Epithelial cell of esophagus (primary cell): ENCODE measurements around the gene ASB7.
A peak's percentile ranks its signal among the peaks of the same experiment; 100 is the strongest.

Experiments used
- DNase-seq: peaks from one replicate; pipeline ENCODE4 v3.0.0; 2010; ENCODE audit warnings: low read depth
- H3K4me3 ChIP-seq: 2 replicates; pipeline ENCODE4 v1.5.1; 2011; ENCODE audit warnings: mild to moderate bottlenecking, low read length, control low read depth
- TF ChIP-seq, protein P1 (sequence below): IDR thresholded peaks from 2 replicates; pipeline ENCODE4 v1.5.1; 2011; ENCODE audit warnings: low read depth, mild to moderate bottlenecking, low read length, control low read depth, inconsistent platforms; ENCODE audit not compliant: insufficient read depth; ENCODE audit errors: missing control alignments

Gene ASB7, protein sequence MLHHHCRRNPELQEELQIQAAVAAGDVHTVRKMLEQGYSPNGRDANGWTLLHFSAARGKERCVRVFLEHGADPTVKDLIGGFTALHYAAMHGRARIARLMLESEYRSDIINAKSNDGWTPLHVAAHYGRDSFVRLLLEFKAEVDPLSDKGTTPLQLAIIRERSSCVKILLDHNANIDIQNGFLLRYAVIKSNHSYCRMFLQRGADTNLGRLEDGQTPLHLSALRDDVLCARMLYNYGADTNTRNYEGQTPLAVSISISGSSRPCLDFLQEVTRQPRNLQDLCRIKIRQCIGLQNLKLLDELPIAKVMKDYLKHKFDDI

GRCh38 chr15:100602064-100602822 lies at the start of gene ASB7, which contains the start of gene LINS1:
Gene ASB7 (plus strand): TSS chr15:100602589. CDS start chr15:100612217, 9,628 bp downstream.
Gene LINS1 (minus strand): TSS chr15:100602184. CDS start chr15:100580842, 21,342 bp downstream.
- DNase-seq: peak; percentile 100
- TF ChIP-seq, protein P1, sequence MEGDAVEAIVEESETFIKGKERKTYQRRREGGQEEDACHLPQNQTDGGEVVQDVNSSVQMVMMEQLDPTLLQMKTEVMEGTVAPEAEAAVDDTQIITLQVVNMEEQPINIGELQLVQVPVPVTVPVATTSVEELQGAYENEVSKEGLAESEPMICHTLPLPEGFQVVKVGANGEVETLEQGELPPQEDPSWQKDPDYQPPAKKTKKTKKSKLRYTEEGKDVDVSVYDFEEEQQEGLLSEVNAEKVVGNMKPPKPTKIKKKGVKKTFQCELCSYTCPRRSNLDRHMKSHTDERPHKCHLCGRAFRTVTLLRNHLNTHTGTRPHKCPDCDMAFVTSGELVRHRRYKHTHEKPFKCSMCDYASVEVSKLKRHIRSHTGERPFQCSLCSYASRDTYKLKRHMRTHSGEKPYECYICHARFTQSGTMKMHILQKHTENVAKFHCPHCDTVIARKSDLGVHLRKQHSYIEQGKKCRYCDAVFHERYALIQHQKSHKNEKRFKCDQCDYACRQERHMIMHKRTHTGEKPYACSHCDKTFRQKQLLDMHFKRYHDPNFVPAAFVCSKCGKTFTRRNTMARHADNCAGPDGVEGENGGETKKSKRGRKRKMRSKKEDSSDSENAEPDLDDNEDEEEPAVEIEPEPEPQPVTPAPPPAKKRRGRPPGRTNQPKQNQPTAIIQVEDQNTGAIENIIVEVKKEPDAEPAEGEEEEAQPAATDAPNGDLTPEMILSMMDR: no peak
- peak within 1 kb of the TSS; percentile 99 for H3K4me3 ChIP-seq

GRCh38 chr15:100553468-100553867 lies 48.9 kb upstream of the ASB7 start:
- DNase-seq: no peak
- H3K4me3 ChIP-seq: no peak overlapping the region
- TF ChIP-seq, protein P1: no peak

DNA sequence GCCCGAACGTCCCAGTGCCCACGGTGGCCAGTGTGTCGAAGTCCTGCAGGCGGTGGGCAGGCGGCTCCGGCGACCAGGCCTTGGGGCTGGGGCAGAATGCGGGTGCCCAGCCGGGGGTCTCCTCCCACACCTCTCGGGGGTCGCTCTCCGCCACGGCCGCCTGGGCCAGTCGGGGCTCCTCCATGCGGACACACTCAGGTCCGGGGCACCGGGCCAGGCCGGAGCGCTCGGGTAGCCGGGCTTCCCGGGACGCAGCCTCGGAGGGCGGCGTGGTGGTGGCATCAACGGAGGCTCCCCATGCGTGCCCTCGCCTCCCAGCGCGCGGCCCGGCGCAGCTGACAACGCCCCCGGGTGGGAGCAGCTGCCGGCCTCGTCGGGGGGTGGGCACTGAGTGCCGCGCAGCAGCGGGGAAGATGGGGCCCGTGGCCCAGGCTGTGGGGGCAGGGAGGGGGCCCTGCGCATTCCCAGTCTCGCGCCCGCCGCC lies 43.6 kb upstream of the ASB7 start:
- TF ChIP-seq, protein P1: no peak
- no peak overlapping the region for H3K4me3 ChIP-seq
- no peak for DNase-seq

DNA sequence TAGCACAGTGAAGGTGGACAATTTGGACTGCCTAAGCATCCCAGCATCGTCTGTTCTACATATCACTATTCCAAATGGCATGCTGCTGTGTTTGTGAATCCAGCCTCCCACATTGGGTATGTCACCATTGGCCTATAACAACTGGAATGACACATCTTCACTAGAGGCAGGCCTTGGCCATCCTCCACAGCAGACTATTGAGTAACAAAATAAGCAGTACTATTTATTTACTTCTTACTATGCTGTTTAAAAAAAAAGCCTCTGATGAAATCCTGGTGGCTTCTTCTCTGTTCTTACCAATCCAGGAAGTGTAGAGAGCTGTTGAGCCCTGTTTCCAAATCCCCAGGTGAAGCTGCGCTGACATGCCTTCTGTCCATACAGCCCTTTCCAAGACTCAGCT lies 43.1 kb upstream of the ASB7 start:
- TF ChIP-seq, protein P1: no peak
- no peak overlapping the region for H3K4me3 ChIP-seq
- peak; percentile 93 for DNase-seq

GRCh38 chr15:100560323-100560722 lies 42.1 kb upstream of the ASB7 start:
- no peak overlapping the region for H3K4me3 ChIP-seq
- TF ChIP-seq, protein P1: no peak
- DNase-seq: no peak

GRCh38 chr15:100565591-100565990 lies 36.8 kb upstream of the ASB7 start:
- H3K4me3 ChIP-seq: no peak overlapping the region
- DNase-seq: peak; percentile 96
- TF ChIP-seq, protein P1: no peak
